Adrenal gland (tissue), 5 donors: ENCODE measurements around the gene CHIC2.

Experiments
- CTCF ChIP-seq, 6 experiments: fragments of 450-650 bp in 4 of 6; fragments of 200-600 bp in 2 of 6; sonication (generic) in 1 of 6; IDR thresholded peaks; 1 replicate in 5 of 6; 2 replicates in 1 of 6; pipeline versions ENCODE4 v1.5.1 to v1.8.0; 2016 to 2021; ENCODE audit warnings: antibody characterized with exemption in 6 of 6, mild to moderate bottlenecking in 2 of 6, moderate library complexity in 1 of 6
- POLR2A ChIP-seq, 2 donors: fragments of 450-650 bp; IDR thresholded peaks; one replicate each; pipeline ENCODE4 v1.6.1; 2017; ENCODE audit warnings: antibody characterized with exemption in 2 of 2, mild to moderate bottlenecking in 2 of 2, moderate library complexity in 1 of 2
- donor health status: DM: no; HTN: no; CAD: no.

- TF ChIP-seq POLR2A (IDR thresholded peaks at IDR 0.05) (no peak), CTCF (IDR thresholded peaks at IDR 0.05) (peak in 1 of 6 experiments; percentile 1)
Measured at GRCh38 chr4:54063737-54064316, 578 bp downstream of the CHIC2 start.
